GM19099 (cell line): Measurements from ENCODE around the gene FGF19.

ENCODE experiments used
- POLR2A ChIP-seq: IDR thresholded peaks from 3 replicates; pipeline ENCODE4 v1.6.1; 2011; ENCODE audit warnings: low read depth; ENCODE audit not compliant: insufficient read length; ENCODE audit errors: extremely low read depth

FGF19 gene

DNA sequence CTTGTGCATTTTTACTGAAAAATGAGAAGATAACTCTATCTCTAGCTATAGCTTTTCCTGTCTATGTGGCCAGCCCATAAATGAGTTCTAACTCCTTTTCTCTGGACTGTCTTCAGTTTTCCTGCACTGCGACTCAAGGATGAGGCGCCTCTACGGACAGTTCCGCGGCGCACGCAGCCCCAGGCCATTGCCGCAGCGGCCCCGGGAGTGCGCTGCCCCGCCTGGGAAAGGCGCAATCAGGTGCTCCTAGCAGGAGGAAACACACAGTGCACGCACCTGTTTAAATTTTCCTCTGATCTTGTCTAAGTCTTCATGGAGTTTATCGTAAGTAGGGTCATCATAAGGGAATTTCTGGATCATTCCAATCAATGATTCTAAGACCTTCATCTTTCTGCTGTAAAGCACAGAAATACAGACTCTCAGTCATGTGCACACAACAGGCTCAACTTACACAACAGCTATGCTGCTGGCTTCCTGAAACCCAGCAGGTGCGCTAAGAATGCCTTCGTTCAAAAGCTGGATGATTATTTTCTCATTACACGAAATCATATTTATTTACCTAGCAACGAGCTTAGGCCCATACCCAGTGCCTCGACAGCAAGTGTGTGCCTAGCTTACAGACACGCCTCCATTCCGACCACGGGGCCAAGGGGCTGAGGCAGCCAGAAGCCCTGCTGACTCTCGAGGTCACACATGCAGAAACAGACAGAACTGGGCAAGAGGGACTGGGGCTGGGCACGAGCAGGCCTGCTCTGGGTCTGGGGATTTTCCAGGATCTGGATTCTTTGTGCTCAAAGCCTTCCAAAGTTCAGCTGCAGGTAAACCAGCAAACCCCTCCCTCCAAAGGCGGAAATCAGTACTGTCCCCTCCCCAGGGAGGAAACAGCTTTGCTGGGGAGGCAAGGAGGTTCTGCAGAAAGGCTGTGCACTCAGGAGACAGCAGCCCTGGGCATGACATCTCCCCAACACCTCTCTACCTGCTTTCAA lies 35.9 kb downstream of the FGF19 start:
- no peak for TF ChIP-seq POLR2A

DNA sequence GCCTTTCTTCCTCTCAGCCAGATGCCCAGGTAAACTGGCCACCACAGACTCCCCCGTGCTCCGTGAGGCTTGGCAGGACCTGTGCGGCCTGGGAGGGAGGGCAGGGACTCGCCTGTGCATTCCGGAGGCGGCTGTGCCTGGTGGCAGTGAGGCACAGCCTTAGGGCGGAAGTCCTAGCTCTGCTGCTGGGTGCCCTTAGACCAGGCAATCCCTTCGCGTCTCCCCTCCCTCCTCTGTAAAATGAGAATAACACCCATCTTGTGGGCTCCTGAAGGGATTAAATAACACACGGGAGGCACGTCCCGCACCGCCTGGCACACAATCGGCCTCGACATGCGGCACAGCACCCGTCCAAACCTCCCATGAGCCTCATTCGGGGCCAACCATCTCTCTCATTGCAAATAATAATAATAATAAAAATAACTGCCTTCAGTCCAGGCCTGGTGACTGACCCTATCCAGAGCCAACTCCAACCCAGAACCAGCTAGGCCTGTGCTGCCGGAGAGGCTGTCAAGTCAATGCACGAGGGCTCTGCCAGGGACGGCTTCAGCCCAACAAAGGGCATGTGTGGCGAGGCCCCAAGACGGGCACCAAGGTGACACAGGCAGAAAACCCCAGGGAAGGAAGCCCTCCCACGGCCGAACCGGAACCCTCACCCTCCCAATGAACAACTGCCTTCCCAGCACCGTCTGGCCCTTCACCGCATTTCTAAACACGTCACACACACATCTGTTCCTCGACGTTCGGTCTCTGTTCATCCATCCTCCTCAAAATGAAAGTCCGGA lies 36.9 kb downstream of the FGF19 start:
- no peak for TF ChIP-seq POLR2A

DNA sequence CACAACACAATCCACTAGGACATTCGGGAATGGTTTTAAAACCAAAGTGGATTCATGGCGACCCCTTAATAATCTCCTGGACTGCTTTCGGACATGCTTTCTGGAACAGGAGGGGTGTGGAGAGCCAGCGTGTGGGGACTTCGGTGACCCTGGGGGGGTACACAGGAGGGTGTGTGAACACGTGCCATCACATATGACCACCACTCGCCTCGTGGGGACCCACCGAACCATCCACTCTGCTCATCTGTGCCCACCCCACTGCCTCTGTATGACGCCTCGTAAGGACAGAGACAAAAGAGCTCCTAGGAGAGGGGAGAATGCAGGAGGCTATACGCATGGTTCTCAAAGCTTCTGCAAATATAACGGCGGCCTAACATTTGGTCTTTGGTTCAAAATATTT lies 37.6 kb downstream of the FGF19 start:
- no peak for TF ChIP-seq POLR2A

DNA sequence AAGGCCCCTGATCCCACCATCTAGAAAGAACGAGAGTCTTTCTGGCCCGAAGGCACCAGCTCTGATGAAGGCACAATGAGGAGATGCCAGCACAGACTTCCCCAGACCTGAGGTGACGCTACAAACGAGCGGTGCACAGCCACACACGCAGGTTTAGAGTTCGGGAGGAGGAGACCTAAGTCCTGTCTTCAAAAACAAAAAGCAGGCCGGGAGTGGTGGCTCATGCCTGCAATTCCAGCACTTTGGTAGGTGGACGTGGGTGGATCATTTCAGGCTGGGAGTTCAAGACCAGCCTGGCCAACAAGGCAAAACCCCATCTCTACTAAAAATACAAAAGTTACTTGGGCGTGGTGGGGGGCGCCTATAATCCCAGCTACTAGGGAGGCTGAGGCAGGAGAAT lies 38.2 kb downstream of the FGF19 start:
- TF ChIP-seq POLR2A: no peak

DNA sequence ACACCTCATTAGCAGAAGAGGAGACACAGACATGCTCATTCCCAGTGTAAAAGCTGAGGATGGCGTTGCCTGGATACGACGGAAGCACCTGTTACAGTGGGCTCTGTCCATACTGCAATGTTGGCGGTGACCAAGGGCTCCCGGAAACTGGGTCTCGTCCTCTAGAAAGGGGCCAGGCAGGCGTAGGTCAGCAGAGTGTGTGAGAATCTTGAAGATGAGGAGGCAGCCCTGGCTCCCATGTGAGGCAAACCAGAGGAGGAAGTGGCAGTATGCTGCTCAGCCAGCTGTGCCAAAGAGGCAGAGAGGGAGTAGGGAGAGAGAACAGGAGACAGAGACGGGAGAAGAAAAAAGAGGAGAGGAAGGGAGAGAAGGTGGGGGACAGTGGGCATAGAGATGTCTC lies 38.9 kb downstream of the FGF19 start:
- TF ChIP-seq POLR2A: no peak

- no peak for TF ChIP-seq POLR2A
Measured at GRCh38 chr11:69664103-69664775, 39.6 kb downstream of the FGF19 start.

DNA sequence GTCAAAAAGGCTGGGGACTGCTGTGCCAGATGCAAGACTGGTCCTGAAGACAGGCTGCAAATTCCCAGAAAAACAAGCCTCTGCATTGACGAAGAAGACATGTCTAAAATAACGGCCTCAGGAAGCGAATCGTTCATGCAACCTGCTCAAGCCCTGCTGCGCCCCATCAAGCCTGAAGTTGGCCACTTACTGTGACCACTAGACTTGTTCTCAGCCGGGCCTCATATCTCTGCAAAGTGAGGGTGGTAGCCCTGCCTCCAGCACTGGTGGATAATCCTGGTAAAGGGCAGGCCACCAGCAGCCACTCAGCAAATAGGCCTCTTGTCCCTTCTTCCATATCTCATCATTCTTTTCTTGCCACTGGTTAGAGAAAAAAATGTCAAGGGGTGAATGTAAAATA lies 40.5 kb downstream of the FGF19 start:
- no peak for TF ChIP-seq POLR2A

DNA sequence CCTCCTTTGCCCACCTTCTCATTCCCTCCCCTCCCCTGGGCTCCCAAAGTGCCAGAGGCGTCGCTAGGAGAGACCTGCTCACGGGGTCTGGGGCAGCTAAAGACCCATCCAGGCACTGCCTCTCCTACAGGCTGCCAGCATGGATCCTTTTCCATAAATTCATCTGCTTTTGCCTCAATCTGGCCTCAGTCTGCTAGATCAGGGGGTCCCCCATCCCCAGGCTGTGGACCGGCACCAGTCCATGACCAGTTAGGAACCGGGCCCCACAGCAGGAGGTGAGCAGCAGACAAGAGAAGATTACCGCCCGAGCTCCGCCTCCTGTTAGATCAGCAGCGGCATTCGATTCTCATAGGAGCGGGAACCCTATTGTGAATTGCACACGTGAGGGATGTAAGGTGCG lies 41.0 kb downstream of the FGF19 start:
- no peak for TF ChIP-seq POLR2A

- no peak for TF ChIP-seq POLR2A
Measured at GRCh38 chr11:69662021-69662698, 41.7 kb downstream of the FGF19 start.

GRCh38 chr11:69661413-69661715 lies 42.5 kb downstream of the FGF19 start:
- no peak for TF ChIP-seq POLR2A

DNA sequence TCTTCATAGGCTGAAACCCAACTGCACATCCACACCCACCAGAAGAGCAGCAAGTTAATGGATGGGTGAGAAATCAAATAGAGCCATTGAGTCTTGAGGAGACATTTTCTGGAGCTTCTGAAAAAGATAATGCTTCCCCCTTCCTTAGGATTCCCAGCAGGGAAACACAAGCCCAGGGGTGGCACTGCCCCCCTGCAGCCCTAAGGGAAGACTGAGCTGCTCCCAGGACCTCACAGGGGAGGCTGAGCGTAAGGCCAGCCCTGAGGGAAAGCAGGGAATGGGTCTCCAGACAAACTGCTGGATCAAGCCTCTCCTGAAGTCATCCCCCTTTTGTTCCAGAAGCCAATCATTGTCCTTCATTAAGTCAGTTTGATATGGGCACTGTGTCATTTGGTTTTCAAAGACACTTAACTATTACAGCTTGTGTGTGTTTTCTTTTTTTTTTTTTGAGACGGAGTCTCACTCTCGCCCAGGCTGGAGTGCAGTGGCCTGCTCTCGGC lies 43.8 kb downstream of the FGF19 start:
- no peak for TF ChIP-seq POLR2A

DNA sequence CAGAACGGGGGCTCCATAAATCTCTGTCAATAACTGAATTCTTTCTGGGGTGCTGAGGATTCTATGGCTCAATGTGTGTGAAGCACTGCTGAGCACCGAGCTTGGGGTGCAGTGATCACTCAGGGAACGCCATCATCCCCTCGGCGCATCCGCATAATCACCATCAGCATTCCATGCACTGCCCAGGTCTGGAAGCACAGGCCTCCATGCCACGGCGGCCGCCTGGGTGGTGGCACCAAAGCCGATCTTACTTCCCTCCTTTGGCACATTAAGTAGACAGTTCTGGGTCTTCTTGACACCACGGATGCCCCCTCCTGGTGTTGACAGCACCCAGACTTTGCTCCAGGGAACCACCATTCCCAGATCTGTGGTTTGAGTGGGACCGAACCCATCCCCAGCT lies 44.2 kb downstream of the FGF19 start:
- TF ChIP-seq POLR2A: no peak

DNA sequence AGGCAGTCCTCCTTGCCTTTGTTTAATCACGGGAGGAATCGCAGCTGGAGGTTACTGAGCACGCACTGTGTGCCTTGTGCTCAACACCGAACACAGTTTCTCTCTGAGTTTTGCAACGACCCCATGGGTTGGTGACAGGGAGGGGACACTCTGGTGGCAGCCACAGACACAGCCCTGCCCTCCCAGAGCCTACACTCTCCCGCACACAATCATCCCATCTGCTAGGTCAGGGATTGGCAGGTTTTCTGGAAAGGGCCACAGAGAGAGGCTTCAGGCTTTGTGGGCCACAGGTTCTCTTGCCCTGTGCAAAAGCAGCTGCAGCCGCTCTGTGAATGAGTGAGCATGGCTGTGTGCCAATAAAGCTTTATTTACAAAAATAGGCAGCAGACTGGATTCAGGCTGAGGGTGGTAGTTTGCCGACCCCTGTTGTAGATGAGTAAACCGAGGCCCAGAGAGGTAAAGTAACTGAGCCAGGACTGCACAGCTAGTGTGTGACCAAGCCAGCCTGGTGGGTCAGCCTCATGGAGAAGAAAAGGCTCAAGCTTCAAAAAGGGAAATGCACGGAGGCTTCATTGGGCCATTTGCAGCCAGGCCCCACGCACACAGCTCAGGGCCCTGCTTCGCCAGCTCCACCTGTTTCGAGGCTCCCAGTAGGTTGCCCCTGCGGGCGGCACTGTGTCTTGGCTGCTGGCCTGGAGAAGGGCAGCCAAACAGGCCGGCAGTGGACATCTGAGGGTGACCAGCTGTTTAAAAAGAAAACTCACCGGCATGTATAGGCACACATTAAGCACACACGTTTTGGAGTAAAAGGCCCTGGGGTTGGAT lies 45.0 kb downstream of the FGF19 start:
- no peak for TF ChIP-seq POLR2A
